CD4-positive, alpha-beta T cell (primary cell): ENCODE data around the gene LEKR1. TPM values are rescaled to one million over a fixed set of nuclear protein-coding genes. Genes with fewer than 3 reads are reported as not detected.

Experiments used
- ATAC-seq: fragments of 200-7000 bp; cut with Tn5 transposase; one replicate; pipeline ENCODE4 v1.10.0; 2022; ENCODE audit warnings: mild to moderate bottlenecking; ENCODE audit not compliant: poor library complexity
- CTCF ChIA-PET: fragments of 350-600 bp; sonication (Branson Sonifier 250); formaldehyde crosslinking; loops from one replicate; lab custom pipeline; 2021; ENCODE audit warnings: antibody characterized with exemption, inconsistent platforms; lab: Charles Lee
- POLR2A ChIA-PET: fragments of 350-600 bp; sonication (Branson Sonifier 250); formaldehyde crosslinking; loops from one replicate; lab custom pipeline; 2021; ENCODE audit warnings: antibody characterized with exemption, inconsistent platforms; lab: Charles Lee
- DNase-seq, 14 experiments: peaks; one replicate each; pipeline ENCODE4 v3.0.0-alpha.2; 2013 to 2020; ENCODE audit warnings: mixed read lengths in 2 of 14
- H3K27ac ChIP-seq, 2 donors: one replicate each; pipeline versions ENCODE4 v1.5.1 to v1.7.0; 2013; ENCODE audit warnings: low read length in 2 of 2, low read depth in 1 of 2, mild to moderate bottlenecking in 1 of 2
- H3K27me3 ChIP-seq, 2 experiments: 1 replicate in 1 of 2; 2 replicates in 1 of 2; pipeline versions ENCODE4 v1.6.1 to v1.7.0; 2013; ENCODE audit warnings: low read length in 2 of 2, control low read depth in 1 of 2, mild to moderate bottlenecking in 1 of 2, moderate library complexity in 1 of 2; ENCODE audit not compliant: insufficient read depth in 2 of 2, control insufficient read depth in 1 of 2
- H3K36me3 ChIP-seq: one replicate; pipeline ENCODE4 v1.6.1; 2013; ENCODE audit warnings: low read length, control low read depth; ENCODE audit not compliant: insufficient read depth
- H3K4me1 ChIP-seq: one replicate; pipeline ENCODE4 v1.6.1; 2013; ENCODE audit warnings: low read length, control low read depth; ENCODE audit not compliant: insufficient read depth
- H3K4me3 ChIP-seq: one replicate; pipeline ENCODE4 v1.5.1; 2013; ENCODE audit warnings: mild to moderate bottlenecking, low read length, moderate library complexity
- H3K9me3 ChIP-seq, 2 experiments: 1 replicate in 1 of 2; 2 replicates in 1 of 2; pipeline versions ENCODE4 v1.6.1 to v1.7.0; 2013; ENCODE audit warnings: low read length in 2 of 2, mild to moderate bottlenecking in 2 of 2, control low read depth in 1 of 2, moderate library complexity in 1 of 2; ENCODE audit not compliant: control insufficient read depth in 1 of 2, insufficient read depth in 1 of 2
- H3K27ac Mint-ChIP-seq: one replicate; pipeline ENCODE4 v1.8.0; 2020; ENCODE audit warnings: mixed read lengths
- H3K27me3 Mint-ChIP-seq: one replicate; pipeline ENCODE4 v1.8.0; 2021; ENCODE audit warnings: mixed read lengths
- H3K36me3 Mint-ChIP-seq: one replicate; pipeline ENCODE4 v1.8.0; 2021; ENCODE audit warnings: low read depth, mixed read lengths
- H3K4me1 Mint-ChIP-seq: one replicate; pipeline ENCODE4 v1.8.0; 2021; ENCODE audit warnings: low read depth, mixed read lengths
- H3K4me3 Mint-ChIP-seq: one replicate; pipeline ENCODE4 v1.8.0; 2020; ENCODE audit warnings: mild to moderate bottlenecking, mixed read lengths
- H3K9me3 Mint-ChIP-seq: one replicate; pipeline ENCODE4 v1.8.0; 2020; ENCODE audit warnings: mixed read lengths
- intact Hi-C, 2 experiments: fragments of 100-400 bp; cut with DNase I in 1 of 2; cut with micrococcal nuclease in 1 of 2; formaldehyde crosslinking; loops; one replicate each; pipeline versions ENCODE4 v1.15.1 to v1.9.0; 2023 to 2025; cut with DNase I, micrococcal nuclease
- total RNA-seq, 174 experiments: library from RNA in 2 of 174; stranded (reverse) in 2 of 174; gene quantifications; one replicate each; pipeline ENCODE4 v1.2.3 and lab custom pipeline; 2021 to 2026
- TF ChIP-seq, protein P1 (sequence below): fragments of 200-600 bp; IDR thresholded peaks from one replicate; pipeline ENCODE4 v1.8.0; 2022; ENCODE audit warnings: antibody characterized with exemption, mild to moderate bottlenecking

Gene LEKR1
- total RNA-seq, 2 experiments from 2014 or later, result 0.77 to 1.0 TPM

GRCh38 chr3:157067114-157067513 is 241.0 kb downstream of the LEKR1 start:
- Mint-ChIP-seq H3K27ac (peak overlapping the region; percentile 57), H3K36me3 (no peaks in the 10 kb centered on the region), H3K9me3 (no peaks in the 10 kb centered on the region), H3K4me1 (peaks cover 32% of the 10 kb centered on the region), H3K27me3 (peaks cover 8% of the 10 kb centered on the region), H3K4me3 (peak overlapping the region; percentile 54)
- CTCF ChIA-PET, result interaction anchor here (1.6 kb wide), 1 partner anchor 14 kb away, joined by 5 read pairs; no protein-coding TSS in a partner anchor
- POLR2A ChIA-PET, result interaction anchor here (0.6 to 1.3 kb wide), 6 partner anchors 22 to 512 kb away, joined by 3 to 6 read pairs (median 4); partner anchors contain the start of genes SSR3 and TIPARP
- peak in 11 of 14 experiments; percentile 3 to 84 (median 26) for DNase-seq
- peaks cover 34% of the 10 kb centered on the region for H3K4me1 ChIP-seq
- H3K4me3 ChIP-seq, result no peak overlapping the region
- H3K27me3 ChIP-seq, result no peaks in the 10 kb centered on the region
- TF ChIP-seq, protein P1, sequence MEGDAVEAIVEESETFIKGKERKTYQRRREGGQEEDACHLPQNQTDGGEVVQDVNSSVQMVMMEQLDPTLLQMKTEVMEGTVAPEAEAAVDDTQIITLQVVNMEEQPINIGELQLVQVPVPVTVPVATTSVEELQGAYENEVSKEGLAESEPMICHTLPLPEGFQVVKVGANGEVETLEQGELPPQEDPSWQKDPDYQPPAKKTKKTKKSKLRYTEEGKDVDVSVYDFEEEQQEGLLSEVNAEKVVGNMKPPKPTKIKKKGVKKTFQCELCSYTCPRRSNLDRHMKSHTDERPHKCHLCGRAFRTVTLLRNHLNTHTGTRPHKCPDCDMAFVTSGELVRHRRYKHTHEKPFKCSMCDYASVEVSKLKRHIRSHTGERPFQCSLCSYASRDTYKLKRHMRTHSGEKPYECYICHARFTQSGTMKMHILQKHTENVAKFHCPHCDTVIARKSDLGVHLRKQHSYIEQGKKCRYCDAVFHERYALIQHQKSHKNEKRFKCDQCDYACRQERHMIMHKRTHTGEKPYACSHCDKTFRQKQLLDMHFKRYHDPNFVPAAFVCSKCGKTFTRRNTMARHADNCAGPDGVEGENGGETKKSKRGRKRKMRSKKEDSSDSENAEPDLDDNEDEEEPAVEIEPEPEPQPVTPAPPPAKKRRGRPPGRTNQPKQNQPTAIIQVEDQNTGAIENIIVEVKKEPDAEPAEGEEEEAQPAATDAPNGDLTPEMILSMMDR, result no peak
- no peaks in the 10 kb centered on the region for H3K9me3 ChIP-seq
- intact Hi-C loops, result loop anchor here in 1 of 2 experiments (5.0 kb wide), 1 partner anchor 585 kb away; no protein-coding TSS in a partner anchor
- H3K27ac ChIP-seq, result no peak overlapping the region
- peak; percentile 88 for ATAC-seq
- H3K36me3 ChIP-seq, result no peaks in the 10 kb centered on the region

DNA sequence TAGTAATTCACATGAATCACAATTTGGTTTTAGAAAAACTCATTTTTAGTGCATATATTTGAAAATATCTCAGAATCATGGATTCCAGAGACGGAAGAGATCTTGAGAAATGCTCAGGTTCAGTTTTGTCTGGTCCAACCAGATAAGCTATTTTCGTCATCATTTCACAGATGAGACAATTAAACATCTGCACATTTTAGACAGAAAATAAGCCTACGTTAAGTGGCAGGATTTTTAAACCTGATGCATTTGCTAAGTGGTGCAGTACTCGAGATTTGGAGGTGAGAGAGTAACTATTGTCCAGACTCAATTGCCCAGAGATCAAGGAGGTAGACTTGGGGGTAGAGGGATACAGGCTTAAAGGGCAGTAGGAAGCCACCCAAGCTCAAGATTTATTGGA is 243.3 kb downstream of the LEKR1 start:
- DNase-seq (no peak), ATAC-seq (no peak)
- TF ChIP-seq, protein P1, result no peak
- intact Hi-C loops, result loop anchor here in 1 of 2 experiments (5.0 kb wide), 1 partner anchor 587 kb away; no protein-coding TSS in a partner anchor
- Mint-ChIP-seq H3K36me3 (no peaks in the 10 kb centered on the region), H3K4me3 (no peak overlapping the region), H3K27me3 (no peaks in the 10 kb centered on the region), H3K9me3 (no peaks in the 10 kb centered on the region), H3K4me1 (peaks cover 32% of the 10 kb centered on the region), H3K27ac (no peak overlapping the region)
- Histone ChIP-seq H3K4me1 (peaks cover 34% of the 10 kb centered on the region), H3K9me3 (no peaks in the 10 kb centered on the region), H3K27me3 (no peaks in the 10 kb centered on the region), H3K27ac (no peak overlapping the region), H3K4me3 (no peak overlapping the region), H3K36me3 (no peaks in the 10 kb centered on the region)
- ChIA-PET CTCF (no interaction called here), POLR2A (no interaction called here)

DNA sequence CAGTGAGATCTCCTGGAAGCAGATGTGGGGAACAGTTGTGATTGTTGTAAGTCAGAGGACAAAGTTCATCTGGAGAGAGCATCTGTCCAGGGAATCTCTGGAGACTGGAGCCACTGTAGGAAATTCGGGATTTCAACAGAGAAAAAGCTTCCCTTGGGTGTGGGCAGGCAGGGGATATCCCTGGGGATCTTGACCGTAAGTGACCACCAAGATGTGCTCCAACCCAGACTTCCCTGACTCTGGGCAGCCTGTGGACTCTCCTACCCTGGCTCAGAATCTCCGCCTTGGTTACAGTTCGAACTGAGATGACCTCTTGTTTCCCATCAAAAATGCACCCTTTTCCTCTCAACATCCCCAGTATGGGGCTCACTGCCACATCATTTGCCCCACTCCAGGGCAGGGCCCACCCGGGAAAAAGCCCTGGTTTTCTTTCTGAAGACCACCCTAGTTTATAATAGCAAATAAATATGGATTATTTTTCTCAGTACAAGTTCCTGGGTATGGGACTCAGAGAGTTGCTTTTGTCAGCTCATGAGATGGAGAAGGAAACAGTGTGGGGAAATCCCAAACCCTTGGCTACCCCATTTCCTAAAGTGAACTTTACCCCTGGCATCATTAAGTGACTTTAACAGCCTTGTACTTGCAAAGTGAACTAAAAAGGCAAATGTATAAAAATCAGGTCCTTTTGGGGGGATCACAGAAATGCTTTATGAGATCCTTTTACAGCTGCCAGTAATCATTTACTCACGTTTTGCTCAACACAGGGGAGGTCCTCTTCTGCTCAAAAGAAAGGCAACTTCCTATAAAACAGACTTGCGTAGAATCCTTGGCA is 243.9 kb downstream of the LEKR1 start:
- no peaks in the 10 kb centered on the region for H3K27me3 Mint-ChIP-seq
- Histone ChIP-seq H3K27me3 (no peaks in the 10 kb centered on the region), H3K27ac (no peak overlapping the region), H3K36me3 (no peaks in the 10 kb centered on the region), H3K4me3 (no peak overlapping the region), H3K4me1 (peaks cover 32% of the 10 kb centered on the region), H3K9me3 (no peaks in the 10 kb centered on the region)
- intact Hi-C loops, result loop anchor here in 1 of 2 experiments (5.0 kb wide), 1 partner anchor 588 kb away; no protein-coding TSS in a partner anchor
- H3K4me3 Mint-ChIP-seq, result no peak overlapping the region
- peaks cover 32% of the 10 kb centered on the region for H3K4me1 Mint-ChIP-seq
- DNase-seq (no peak), ATAC-seq (no peak)
- POLR2A ChIA-PET, result no interaction called here
- H3K9me3 Mint-ChIP-seq, result no peaks in the 10 kb centered on the region
- H3K36me3 Mint-ChIP-seq, result no peaks in the 10 kb centered on the region
- no peak overlapping the region for H3K27ac Mint-ChIP-seq
- TF ChIP-seq, protein P1, result no peak
- CTCF ChIA-PET, result interaction anchor here (0.5 to 0.9 kb wide), 2 partner anchors 11 to 23 kb away, joined by 3 read pairs; no protein-coding TSS in a partner anchor
